ENCODE data around the gene TMEM220. TPM values are rescaled to one million over a fixed set of nuclear protein-coding genes. Genes with fewer than 3 reads are reported as not detected.
A peak's percentile ranks its signal among the peaks of the same experiment; 100 is the strongest.

The TMEM220 gene
- 10 to 100 TPM in 7 of 12 donors, 1 to 10 TPM in 4, not detected in 1; 5.4 to 14.0 (median 10.7) TPM for polyA plus RNA-seq (ENCODE audit: insufficient read length in 12 of 12)
- long read RNA-seq, donor 1, transcript TMEM220-201 (6 exons, 3,106 nt), result major isoform, 17 of 20 reads
- long read RNA-seq, donor 1, partial matches to known transcripts, result 0 of 20 reads
- long read RNA-seq, donor 1, other reads (novel, unspliced or antisense), result 0 of 20 reads
- long read RNA-seq, donor 2, partial matches to known transcripts, result 0 of 3 reads
- long read RNA-seq, donor 2, other reads (novel, unspliced or antisense), result 0 of 3 reads
- long read RNA-seq, donor 3, partial matches to known transcripts, result 0 of 2 reads
- long read RNA-seq, donor 3, other reads (novel, unspliced or antisense), result 0 of 2 reads
- long read RNA-seq, donor 4, partial matches to known transcripts, result 0 of 3 reads
- long read RNA-seq, donor 4, other reads (novel, unspliced or antisense), result 0 of 3 reads
- long read RNA-seq, donor 5, partial matches to known transcripts, result 0 of 2 reads
- long read RNA-seq, donor 5, other reads (novel, unspliced or antisense), result 0 of 2 reads
- long read RNA-seq, donor 6, result 0 reads
- long read RNA-seq, donor 7, partial matches to known transcripts, result 0 of 1 reads
- long read RNA-seq, donor 7, other reads (novel, unspliced or antisense), result 0 of 1 reads
- long read RNA-seq, donor 8, partial matches to known transcripts, result 0 of 4 reads
- long read RNA-seq, donor 8, other reads (novel, unspliced or antisense), result 0 of 4 reads
- long read RNA-seq, donor 9, partial matches to known transcripts, result 0 of 3 reads
- long read RNA-seq, donor 9, other reads (novel, unspliced or antisense), result 0 of 3 reads
- long read RNA-seq, donor 10, partial matches to known transcripts, result 0 of 5 reads
- long read RNA-seq, donor 10, other reads (novel, unspliced or antisense), result 0 of 5 reads
- long read RNA-seq, donor 11, transcript TMEM220-201 (6 exons, 3,106 nt), result major isoform, 5 of 5 reads
- long read RNA-seq, donor 11, partial matches to known transcripts, result 0 of 5 reads
- long read RNA-seq, donor 11, other reads (novel, unspliced or antisense), result 0 of 5 reads

GRCh38 chr17:10729334-10730193 lies at the start of gene TMEM220:
Gene TMEM220 (minus strand): TSS chr17:10730023. CDS start chr17:10729851, 172 bp downstream.
- DNase-seq, result peak; percentile 86

GRCh38 chr17:10779609-10780008 lies 49.8 kb upstream of the TMEM220 start:
- no peak for DNase-seq

DNA sequence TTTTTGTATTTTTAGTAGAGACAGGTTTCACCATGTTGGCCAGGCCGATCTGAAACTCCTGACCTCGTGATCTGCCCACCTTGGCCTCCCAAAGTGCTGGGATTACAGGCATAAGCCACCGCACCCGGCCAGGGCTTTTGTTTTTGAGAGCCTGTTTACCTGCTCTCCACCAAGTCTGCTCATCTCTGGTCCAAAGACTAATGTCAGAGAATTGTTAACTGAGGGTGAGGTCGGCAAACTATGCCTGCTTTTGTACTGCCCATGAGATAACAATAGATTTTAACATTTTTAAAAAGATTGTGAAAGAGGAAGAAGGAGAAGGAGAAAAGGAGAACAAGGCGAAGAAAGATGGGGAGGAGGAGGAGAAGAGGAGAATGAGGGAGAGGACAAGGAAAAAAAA lies 48.1 kb upstream of the TMEM220 start:
- no peak for DNase-seq

GRCh38 chr17:10777131-10777807 lies 47.4 kb upstream of the TMEM220 start:
- no peak for DNase-seq

- no peak for DNase-seq
Observed at GRCh38 chr17:10776381-10776780, 46.6 kb upstream of the TMEM220 start.

GRCh38 chr17:10775740-10776356 lies 46.0 kb upstream of the TMEM220 start:
- DNase-seq, result no peak

DNA sequence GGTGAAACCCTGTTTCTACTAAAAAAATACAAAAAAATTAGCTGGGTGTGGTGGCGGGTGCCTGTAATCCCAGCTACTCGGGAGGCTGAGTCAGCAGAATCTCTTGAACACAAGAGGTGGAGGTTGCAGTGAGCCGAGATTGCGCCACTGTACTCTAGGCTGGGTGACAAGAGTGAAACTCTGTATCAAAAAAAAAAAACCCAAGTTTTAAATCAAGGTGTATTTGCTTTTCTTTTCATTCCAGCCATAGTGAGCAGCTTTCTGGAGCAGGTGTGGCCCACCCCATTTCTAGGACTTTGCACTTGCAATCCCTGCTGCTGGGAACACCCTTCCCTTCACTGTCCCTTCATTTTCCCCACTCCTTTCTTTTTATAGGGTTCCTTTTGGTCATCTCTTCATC lies 45.2 kb upstream of the TMEM220 start:
- DNase-seq, result no peak

- DNase-seq, result no peak
Observed at GRCh38 chr17:10773391-10773790, 43.6 kb upstream of the TMEM220 start.

- DNase-seq, result no peak
Observed at GRCh38 chr17:10772425-10773380, 42.9 kb upstream of the TMEM220 start.

GRCh38 chr17:10771148-10771547 lies 41.3 kb upstream of the TMEM220 start:
- no peak for DNase-seq

DNA sequence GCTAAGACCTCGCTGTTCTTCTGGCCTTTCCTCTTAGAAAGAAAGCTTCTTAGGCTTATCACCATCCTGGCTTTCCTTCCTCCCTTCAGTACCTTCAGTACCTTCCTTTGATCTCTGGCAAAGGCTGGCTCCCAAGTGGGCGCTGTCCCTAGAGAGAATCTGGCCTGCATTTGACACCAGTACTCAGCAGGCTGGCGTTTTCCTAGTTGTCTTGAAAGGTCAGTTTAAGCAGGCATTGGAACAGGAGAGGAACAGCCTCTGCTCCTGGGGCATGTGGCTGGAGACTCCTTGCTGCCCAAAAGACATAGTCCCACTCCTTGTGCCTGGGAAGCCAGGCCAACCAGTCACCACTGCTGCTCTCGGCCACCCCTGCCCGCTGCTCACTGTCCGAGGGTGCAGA lies 40.0 kb upstream of the TMEM220 start:
- DNase-seq, result no peak

DNA sequence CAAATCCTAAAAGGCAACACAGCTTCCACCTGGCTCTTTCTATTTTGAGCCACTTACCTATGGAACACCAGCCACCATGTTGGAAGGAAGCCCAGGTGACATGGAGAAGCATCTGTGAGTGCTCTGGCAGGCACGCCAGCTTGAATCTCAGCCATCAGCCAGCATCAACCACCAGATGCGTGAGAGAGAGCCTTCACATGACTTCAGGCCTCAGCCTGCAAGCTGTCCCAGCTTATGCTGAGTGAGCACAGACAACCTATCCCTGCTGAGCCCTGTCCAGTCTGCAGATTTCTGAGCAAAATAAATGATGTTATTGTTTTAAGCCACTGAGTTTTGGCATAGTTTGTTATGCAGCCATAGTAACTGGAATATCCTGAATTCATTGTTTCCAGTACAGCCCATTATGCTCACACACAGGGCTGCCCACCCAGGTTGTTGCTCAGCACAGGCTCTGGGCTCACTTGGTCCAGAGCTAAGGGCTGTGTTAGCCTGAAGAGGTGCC lies 39.0 kb upstream of the TMEM220 start:
- no peak for DNase-seq

GRCh38 chr17:10767232-10767631 lies 37.4 kb upstream of the TMEM220 start:
- no peak for DNase-seq

DNA sequence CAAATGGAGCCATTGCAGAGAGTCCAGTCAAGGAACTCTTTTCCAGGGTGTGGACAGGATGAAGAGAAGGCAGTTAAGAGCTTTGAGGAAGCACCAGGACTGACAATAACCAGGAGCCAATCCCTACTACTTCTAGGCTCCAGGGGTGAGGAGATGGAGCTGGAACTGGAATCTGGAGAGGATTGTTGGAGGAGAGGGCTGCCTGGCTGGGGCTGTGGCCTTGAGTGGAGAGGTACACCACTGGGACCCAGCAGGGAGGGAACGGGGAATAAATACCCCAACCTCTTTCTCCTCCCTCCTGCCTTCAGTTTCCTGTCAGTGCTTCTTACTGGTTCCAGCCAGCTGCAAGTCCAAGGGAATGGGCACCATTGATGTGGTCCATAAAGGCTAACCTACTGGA lies 32.2 kb upstream of the TMEM220 start:
- DNase-seq, result no peak

- DNase-seq, result no peak
Observed at GRCh38 chr17:10761281-10761680, 31.5 kb upstream of the TMEM220 start.

DNA sequence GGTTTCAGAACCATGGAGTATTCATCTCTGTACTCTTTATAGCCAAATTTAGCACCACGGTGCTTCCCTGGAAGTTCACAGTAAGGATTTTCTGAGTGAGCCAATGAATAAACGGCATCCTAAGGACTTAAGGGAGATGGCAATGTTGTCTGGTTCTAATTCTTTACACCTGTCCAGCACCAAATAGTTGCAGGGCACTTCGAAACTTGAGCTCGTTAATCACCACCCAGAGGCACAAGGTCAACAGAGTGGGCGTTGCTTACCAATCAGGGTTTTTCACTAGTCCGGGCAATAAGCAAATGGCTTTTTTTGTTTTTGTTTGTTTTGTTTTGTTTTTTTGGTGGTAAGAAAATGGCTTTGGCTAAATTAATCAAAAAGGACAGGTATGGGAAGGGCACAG lies 28.2 kb upstream of the TMEM220 start:
- no peak for DNase-seq

DNA sequence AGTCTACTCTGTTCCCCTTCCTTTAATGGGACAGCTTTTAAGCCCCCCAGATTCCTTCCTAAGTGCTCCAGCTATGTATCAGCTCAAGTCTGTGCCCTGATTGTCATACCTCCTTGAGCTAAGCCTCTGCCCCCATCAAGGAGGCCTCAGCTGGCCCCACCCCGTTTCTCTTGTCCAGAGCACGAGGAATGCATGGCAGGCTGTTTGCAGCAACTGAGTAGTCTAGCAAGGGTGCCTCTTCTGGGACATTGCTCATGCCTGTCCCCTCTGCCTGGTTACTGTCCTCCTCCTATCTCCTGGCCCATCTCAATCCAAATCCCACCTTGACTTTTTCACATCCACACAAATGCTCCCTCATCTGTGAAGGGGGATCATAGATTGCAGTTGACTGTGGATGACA lies 27.8 kb upstream of the TMEM220 start:
- DNase-seq, result no peak

- DNase-seq, result no peak
Observed at GRCh38 chr17:10757067-10757466, 27.2 kb upstream of the TMEM220 start.

GRCh38 chr17:10756619-10757018 lies 26.8 kb upstream of the TMEM220 start:
- DNase-seq, result no peak

All from muscle of arm (tissue), 14 donors.